Temporal lobe (tissue), 1 donor: ENCODE data around the gene GYG1. TPM values are rescaled to one million over a fixed set of nuclear protein-coding genes. Genes with fewer than 3 reads are reported as not detected.

Experiments
- total RNA-seq: library from RNA; depleted of rRNA; stranded (reverse); fragments of >200 nt; gene quantifications from one replicate; pipeline ENCODE4 v1.2.3, GENCODE V29; 2014

GYG1 gene
- total RNA-seq, 1 donor from 2014 or later, result 4.4 TPM

Other genes starting within 250 kb of the GYG1 start
- gene CPB1, start 163.7 kb upstream of the GYG1 start, total RNA-seq, result not detected
- not detected for gene CPA3, start 126.2 kb upstream of the GYG1 start, total RNA-seq
- 89.5 TPM for gene HLTF, start 95.0 kb downstream of the GYG1 start, total RNA-seq
- gene HPS3, start 138.1 kb downstream of the GYG1 start, total RNA-seq, result 17.0 TPM
- 0.98 TPM for gene CP, start 230.3 kb downstream of the GYG1 start, total RNA-seq